Measurements from ENCODE around the gene HBEGF. TPM values are rescaled to one million over a fixed set of nuclear protein-coding genes. Genes with fewer than 3 reads are reported as not detected.

HBEGF gene
- total RNA-seq, 1 donor from 2014 or later = 12.6 TPM

Other genes starting within 250 kb of the HBEGF start
- gene PURA, start 232.5 kb downstream of the HBEGF start, total RNA-seq = 9.4 TPM
- 7.7 TPM for gene IGIP, start 220.7 kb downstream of the HBEGF start, total RNA-seq
- 4.1 TPM for gene CYSTM1, start 171.4 kb downstream of the HBEGF start, total RNA-seq
- 44.8 TPM for gene PFDN1, start 43.5 kb downstream of the HBEGF start, total RNA-seq
- under 0.01 TPM for gene SLC4A9, start 13.6 kb upstream of the HBEGF start, total RNA-seq
- gene ANKHD1, start 55.2 kb upstream of the HBEGF start, total RNA-seq = 62.0 TPM
- not detected for gene EIF4EBP3, start 201.1 kb upstream of the HBEGF start, total RNA-seq
- 17.1 TPM for gene SRA1, start 210.9 kb upstream of the HBEGF start, total RNA-seq
- gene APBB3, start 218.0 kb upstream of the HBEGF start, total RNA-seq = 23.2 TPM
- 2.0 TPM for gene SLC35A4, start 218.2 kb upstream of the HBEGF start, total RNA-seq